ENCODE data around the gene GLI2. TPM values are rescaled to one million over a fixed set of nuclear protein-coding genes. Genes with fewer than 3 reads are reported as not detected.

The GLI2 gene
- total and polyA plus RNA-seq, 2 experiments from 2014 or later: 53.6 to 57.0 TPM

DNA sequence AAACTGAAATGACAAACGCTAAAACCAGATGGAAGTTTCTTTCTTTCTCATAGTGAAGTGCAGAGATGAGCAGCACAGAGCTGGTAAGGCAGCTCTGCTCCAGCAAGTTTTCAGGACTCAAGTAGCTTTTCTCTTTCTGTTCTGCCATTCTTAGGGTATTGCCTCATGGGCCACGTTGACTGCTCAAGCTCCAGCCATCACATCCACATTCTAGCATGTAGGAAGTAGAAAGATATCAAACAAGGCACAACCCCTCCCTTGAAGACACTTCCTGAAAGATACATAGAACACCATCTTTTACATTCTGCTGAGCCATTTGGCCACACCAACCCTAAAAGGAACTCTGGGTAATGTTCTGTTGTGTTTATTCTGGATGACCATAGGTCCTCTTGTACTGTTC lies 48.5 kb upstream of the GLI2 start (continued):
- TF ChIP-seq, protein P1, sequence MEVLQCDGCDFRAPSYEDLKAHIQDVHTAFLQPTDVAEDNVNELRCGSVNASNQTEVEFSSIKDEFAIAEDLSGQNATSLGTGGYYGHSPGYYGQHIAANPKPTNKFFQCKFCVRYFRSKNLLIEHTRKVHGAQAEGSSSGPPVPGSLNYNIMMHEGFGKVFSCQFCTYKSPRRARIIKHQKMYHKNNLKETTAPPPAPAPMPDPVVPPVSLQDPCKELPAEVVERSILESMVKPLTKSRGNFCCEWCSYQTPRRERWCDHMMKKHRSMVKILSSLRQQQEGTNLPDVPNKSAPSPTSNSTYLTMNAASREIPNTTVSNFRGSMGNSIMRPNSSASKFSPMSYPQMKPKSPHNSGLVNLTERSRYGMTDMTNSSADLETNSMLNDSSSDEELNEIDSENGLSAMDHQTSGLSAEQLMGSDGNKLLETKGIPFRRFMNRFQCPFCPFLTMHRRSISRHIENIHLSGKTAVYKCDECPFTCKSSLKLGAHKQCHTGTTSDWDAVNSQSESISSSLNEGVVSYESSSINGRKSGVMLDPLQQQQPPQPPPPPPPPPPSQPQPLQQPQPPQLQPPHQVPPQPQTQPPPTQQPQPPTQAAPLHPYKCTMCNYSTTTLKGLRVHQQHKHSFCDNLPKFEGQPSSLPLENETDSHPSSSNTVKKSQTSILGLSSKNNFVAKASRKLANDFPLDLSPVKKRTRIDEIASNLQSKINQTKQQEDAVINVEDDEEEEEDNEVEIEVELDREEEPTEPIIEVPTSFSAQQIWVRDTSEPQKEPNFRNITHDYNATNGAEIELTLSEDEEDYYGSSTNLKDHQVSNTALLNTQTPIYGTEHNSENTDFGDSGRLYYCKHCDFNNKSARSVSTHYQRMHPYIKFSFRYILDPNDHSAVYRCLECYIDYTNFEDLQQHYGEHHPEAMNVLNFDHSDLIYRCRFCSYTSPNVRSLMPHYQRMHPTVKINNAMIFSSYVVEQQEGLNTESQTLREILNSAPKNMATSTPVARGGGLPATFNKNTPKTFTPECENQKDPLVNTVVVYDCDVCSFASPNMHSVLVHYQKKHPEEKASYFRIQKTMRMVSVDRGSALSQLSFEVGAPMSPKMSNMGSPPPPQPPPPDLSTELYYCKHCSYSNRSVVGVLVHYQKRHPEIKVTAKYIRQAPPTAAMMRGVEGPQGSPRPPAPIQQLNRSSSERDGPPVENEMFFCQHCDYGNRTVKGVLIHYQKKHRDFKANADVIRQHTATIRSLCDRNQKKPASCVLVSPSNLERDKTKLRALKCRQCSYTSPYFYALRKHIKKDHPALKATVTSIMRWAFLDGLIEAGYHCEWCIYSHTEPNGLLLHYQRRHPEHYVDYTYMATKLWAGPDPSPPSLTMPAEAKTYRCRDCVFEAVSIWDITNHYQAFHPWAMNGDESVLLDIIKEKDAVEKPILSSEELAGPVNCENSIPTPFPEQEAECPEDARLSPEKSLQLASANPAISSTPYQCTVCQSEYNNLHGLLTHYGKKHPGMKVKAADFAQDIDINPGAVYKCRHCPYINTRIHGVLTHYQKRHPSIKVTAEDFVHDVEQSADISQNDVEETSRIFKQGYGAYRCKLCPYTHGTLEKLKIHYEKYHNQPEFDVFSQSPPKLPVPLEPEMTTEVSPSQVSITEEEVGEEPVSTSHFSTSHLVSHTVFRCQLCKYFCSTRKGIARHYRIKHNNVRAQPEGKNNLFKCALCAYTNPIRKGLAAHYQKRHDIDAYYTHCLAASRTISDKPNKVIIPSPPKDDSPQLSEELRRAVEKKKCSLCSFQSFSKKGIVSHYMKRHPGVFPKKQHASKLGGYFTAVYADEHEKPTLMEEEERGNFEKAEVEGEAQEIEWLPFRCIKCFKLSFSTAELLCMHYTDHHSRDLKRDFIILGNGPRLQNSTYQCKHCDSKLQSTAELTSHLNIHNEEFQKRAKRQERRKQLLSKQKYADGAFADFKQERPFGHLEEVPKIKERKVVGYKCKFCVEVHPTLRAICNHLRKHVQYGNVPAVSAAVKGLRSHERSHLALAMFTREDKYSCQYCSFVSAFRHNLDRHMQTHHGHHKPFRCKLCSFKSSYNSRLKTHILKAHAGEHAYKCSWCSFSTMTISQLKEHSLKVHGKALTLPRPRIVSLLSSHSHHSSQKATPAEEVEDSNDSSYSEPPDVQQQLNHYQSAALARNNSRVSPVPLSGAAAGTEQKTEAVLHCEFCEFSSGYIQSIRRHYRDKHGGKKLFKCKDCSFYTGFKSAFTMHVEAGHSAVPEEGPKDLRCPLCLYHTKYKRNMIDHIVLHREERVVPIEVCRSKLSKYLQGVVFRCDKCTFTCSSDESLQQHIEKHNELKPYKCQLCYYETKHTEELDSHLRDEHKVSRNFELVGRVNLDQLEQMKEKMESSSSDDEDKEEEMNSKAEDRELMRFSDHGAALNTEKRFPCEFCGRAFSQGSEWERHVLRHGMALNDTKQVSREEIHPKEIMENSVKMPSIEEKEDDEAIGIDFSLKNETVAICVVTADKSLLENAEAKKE (CRISPR knock-in tag; IDR thresholded peaks at IDR 0.05): no peak
- TF ChIP-seq POLR2AphosphoS5 (IDR thresholded peaks at IDR 0.05; ENCODE audit: low read depth): no peak

DNA sequence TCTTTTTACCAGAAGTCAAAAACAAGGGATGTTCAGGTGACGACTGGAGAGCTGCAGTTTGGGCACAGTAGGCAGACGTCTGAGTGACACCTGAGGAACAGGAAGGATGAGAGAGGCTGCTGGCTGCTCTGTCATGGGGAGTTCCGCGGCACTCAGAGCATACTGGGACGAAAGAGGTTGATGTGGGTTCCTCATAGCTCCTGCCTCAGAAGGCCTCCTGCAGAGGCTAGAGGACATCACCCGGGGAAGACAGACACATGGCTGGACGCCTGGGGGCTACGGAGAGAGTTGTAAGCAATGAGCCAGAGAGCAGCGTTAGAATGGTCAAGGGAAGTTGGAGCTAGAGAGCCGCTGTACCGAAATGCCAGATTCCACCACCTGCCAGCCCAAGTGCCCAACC lies 45.1 kb upstream of the GLI2 start:
- H3F3A ChIP-seq (replicated peaks; ENCODE audit: low read depth): no peaks in the 10 kb centered on the region
- DNase-seq (ENCODE audit: low spot score) (no peak), ATAC-seq (no peak)
- no peaks in the 10 kb centered on the region for H3K36me3 ChIP-seq (ENCODE audit: insufficient read depth)
- H3K27ac Mint-ChIP-seq: no peak overlapping the region
- H3K4me3 ChIP-seq: no peak overlapping the region
- no peak overlapping the region for H3K4me2 ChIP-seq
- H3K79me2 ChIP-seq (replicated peaks; ENCODE audit: insufficient read depth): no peaks in the 10 kb centered on the region
- H3K9me3 Mint-ChIP-seq: no peaks in the 10 kb centered on the region
- H3K27ac ChIP-seq (ENCODE audit: low read depth): no peak overlapping the region
- H3K4me3 Mint-ChIP-seq: no peak overlapping the region
- peaks cover 9% of the 10 kb centered on the region for H3K4me1 Mint-ChIP-seq
- no peaks in the 10 kb centered on the region for H3K4me1 ChIP-seq (ENCODE audit: insufficient read depth)
- H3K27me3 Mint-ChIP-seq (ENCODE audit: insufficient read depth, low read depth, poor library complexity): peaks cover 20% of the 10 kb centered on the region
- no peak overlapping the region for H2AFZ ChIP-seq
- peaks cover 8% of the 10 kb centered on the region; the same call in 1 of the 2 replicates for H3K27me3 ChIP-seq (ENCODE audit: insufficient read depth)
- no peaks in the 10 kb centered on the region for H4K20me1 ChIP-seq (replicated peaks; ENCODE audit: insufficient read depth)
- H3K36me3 Mint-ChIP-seq (ENCODE audit: low read depth): no peaks in the 10 kb centered on the region
- no peaks in the 10 kb centered on the region for H3K9me2 ChIP-seq (ENCODE audit: insufficient read depth)
- no peak for TF ChIP-seq EZH2 (IDR thresholded peaks at IDR 0.05; ENCODE audit: low read depth, unreplicated experiment)
- TF ChIP-seq, protein P2, sequence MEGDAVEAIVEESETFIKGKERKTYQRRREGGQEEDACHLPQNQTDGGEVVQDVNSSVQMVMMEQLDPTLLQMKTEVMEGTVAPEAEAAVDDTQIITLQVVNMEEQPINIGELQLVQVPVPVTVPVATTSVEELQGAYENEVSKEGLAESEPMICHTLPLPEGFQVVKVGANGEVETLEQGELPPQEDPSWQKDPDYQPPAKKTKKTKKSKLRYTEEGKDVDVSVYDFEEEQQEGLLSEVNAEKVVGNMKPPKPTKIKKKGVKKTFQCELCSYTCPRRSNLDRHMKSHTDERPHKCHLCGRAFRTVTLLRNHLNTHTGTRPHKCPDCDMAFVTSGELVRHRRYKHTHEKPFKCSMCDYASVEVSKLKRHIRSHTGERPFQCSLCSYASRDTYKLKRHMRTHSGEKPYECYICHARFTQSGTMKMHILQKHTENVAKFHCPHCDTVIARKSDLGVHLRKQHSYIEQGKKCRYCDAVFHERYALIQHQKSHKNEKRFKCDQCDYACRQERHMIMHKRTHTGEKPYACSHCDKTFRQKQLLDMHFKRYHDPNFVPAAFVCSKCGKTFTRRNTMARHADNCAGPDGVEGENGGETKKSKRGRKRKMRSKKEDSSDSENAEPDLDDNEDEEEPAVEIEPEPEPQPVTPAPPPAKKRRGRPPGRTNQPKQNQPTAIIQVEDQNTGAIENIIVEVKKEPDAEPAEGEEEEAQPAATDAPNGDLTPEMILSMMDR (conservative IDR thresholded peaks at IDR 0.05; ENCODE audit: low read depth in 2 of 2): no peak
- TF ChIP-seq EZH2phosphoT487 (IDR thresholded peaks at IDR 0.05; ENCODE audit: unreplicated experiment): no peak
- TF ChIP-seq, protein P3, sequence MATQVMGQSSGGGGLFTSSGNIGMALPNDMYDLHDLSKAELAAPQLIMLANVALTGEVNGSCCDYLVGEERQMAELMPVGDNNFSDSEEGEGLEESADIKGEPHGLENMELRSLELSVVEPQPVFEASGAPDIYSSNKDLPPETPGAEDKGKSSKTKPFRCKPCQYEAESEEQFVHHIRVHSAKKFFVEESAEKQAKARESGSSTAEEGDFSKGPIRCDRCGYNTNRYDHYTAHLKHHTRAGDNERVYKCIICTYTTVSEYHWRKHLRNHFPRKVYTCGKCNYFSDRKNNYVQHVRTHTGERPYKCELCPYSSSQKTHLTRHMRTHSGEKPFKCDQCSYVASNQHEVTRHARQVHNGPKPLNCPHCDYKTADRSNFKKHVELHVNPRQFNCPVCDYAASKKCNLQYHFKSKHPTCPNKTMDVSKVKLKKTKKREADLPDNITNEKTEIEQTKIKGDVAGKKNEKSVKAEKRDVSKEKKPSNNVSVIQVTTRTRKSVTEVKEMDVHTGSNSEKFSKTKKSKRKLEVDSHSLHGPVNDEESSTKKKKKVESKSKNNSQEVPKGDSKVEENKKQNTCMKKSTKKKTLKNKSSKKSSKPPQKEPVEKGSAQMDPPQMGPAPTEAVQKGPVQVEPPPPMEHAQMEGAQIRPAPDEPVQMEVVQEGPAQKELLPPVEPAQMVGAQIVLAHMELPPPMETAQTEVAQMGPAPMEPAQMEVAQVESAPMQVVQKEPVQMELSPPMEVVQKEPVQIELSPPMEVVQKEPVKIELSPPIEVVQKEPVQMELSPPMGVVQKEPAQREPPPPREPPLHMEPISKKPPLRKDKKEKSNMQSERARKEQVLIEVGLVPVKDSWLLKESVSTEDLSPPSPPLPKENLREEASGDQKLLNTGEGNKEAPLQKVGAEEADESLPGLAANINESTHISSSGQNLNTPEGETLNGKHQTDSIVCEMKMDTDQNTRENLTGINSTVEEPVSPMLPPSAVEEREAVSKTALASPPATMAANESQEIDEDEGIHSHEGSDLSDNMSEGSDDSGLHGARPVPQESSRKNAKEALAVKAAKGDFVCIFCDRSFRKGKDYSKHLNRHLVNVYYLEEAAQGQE (IDR thresholded peaks at IDR 0.05; ENCODE audit: unreplicated experiment): no peak
- TF ChIP-seq NANOG (IDR thresholded peaks at IDR 0.05; ENCODE audit: borderline replicate concordance): no peak
- TF ChIP-seq JUNB (IDR thresholded peaks at IDR 0.05; ENCODE audit: unreplicated experiment): no peak
